ENCODE results near the gene ZNF324. TPM values are rescaled to one million over a fixed set of nuclear protein-coding genes. Genes with fewer than 3 reads are reported as not detected.
A peak's percentile ranks its signal among the peaks of the same experiment; 100 is the strongest.

The ZNF324 gene
- total RNA-seq, 1 donor from 2014 or later = 10.0 TPM

- ATAC-seq = no peak
- no peak for TF ChIP-seq CTCF (IDR thresholded peaks at IDR 0.05)
- Histone ChIP-seq H3K4me3 (no peak within 1 kb of the TSS), H3K9me3 (peaks cover 7% of the 10 kb centered on the region), H3K27me3 (ENCODE audit: low read depth) (no peaks in the 10 kb centered on the region), H3K27ac (no peak within 1 kb of the TSS), H3K36me3 (peaks cover 11% of the 10 kb centered on the region), H3K4me1 (peaks cover 23% of the 10 kb centered on the region)
- intact Hi-C loops (cut with DNase I) = no loop called here
- no peak for DNase-seq
These were observed 44.7 kb downstream of the ZNF324 start, which contains the start of gene SLC27A5 for GRCh38 chr19:58511353-58512208. SLC27A5 (minus strand) TSS chr19:58511992; CDS start chr19:58511955, 37 bp downstream.

- intact Hi-C loops (cut with DNase I) = no loop called here
- TF ChIP-seq CTCF (IDR thresholded peaks at IDR 0.05) = no peak
- Histone ChIP-seq H3K9me3 (no peaks in the 10 kb centered on the region), H3K4me1 (peaks cover 38% of the 10 kb centered on the region), H3K27me3 (ENCODE audit: low read depth) (no peaks in the 10 kb centered on the region), H3K4me3 (peak overlapping the region; percentile 52), H3K36me3 (peaks cover 20% of the 10 kb centered on the region), H3K27ac (peak overlapping the region; percentile 71)
- no peak for DNase-seq
- ATAC-seq = no peak
These were observed 46.4 kb downstream of the ZNF324 start for GRCh38 chr19:58513213-58513693.

- peaks cover 43% of the 10 kb centered on the region for H3K4me1 ChIP-seq
These were observed 47.0 kb downstream of the ZNF324 start for GRCh38 chr19:58513694-58514563.

GRCh38 chr19:58514564-58515022 lies 47.7 kb downstream of the ZNF324 start:
- no peak for DNase-seq
- Histone ChIP-seq H3K4me1 (peaks cover 43% of the 10 kb centered on the region), H3K4me3 (peak overlapping the region; percentile 52)

More at GRCh38 chr19:58513694-58514563, 47.0 kb downstream of the ZNF324 start:
- Histone ChIP-seq H3K27me3 (ENCODE audit: low read depth) (no peaks in the 10 kb centered on the region), H3K9me3 (no peaks in the 10 kb centered on the region), H3K4me3 (peak overlapping the region; percentile 52), H3K36me3 (peaks cover 20% of the 10 kb centered on the region), H3K27ac (peak overlapping the region; percentile 71)
- ATAC-seq (peak; percentile 95), DNase-seq (peak; percentile 96)
- peak; percentile 97 for TF ChIP-seq CTCF (IDR thresholded peaks at IDR 0.05)
- intact Hi-C loops (cut with DNase I) = no loop called here

More at GRCh38 chr19:58514564-58515022, 47.7 kb downstream of the ZNF324 start:
- ATAC-seq = no peak
- no peaks in the 10 kb centered on the region for H3K27me3 ChIP-seq (ENCODE audit: low read depth)
- no peaks in the 10 kb centered on the region for H3K9me3 ChIP-seq
- H3K36me3 ChIP-seq = peaks cover 20% of the 10 kb centered on the region
- intact Hi-C loops (cut with DNase I) = no loop called here
- TF ChIP-seq CTCF (IDR thresholded peaks at IDR 0.05) = no peak
- peak overlapping the region; percentile 71 for H3K27ac ChIP-seq
